ENCODE measurements around the gene ANO8. TPM values are rescaled to one million over a fixed set of nuclear protein-coding genes. Genes with fewer than 3 reads are reported as not detected.
A peak's percentile ranks its signal among the peaks of the same experiment; 100 is the strongest.

Gene ANO8
- total RNA-seq (10 to 100 TPM; 11.8 to 14.3 (median 12.9) TPM), polyA plus RNA-seq (10 to 100 TPM in 1 of 3 donors, 1 to 10 TPM in 2; 1.5 to 13.0 (median 4.3) TPM)
- long read RNA-seq, donor 1, result 0 reads
- long read RNA-seq, donor 2, result 0 reads

- no peak for TF ChIP-seq CTCF (IDR thresholded peaks at IDR 0.05)
- H3K27ac ChIP-seq, result peak within 1 kb of the TSS; percentile 47
- no peaks in the 10 kb centered on the region for H3K9me3 ChIP-seq
- H3K27me3 ChIP-seq (ENCODE audit: insufficient read depth in 3 of 3, low read length in 2 of 3), result no peaks in the 10 kb centered on the region
- intact Hi-C loops (cut with DNase I), result no loop called here
- peaks cover 24% of the 10 kb centered on the region for H3K4me1 ChIP-seq
- H3K4me3 ChIP-seq, result peak within 1 kb of the TSS; percentile 87
- ATAC-seq, result peak; percentile 75 to 79 (median 78)
- DNase-seq, result peak; percentile 98 to 99
- 2% methylated on average over 47 to 86 of the region's 86 CpGs for WGBS, 3 donors
- peaks cover 0 to 34% of the 10 kb centered on the region in 2 donors for H3K36me3 ChIP-seq (ENCODE audit: insufficient read depth in 1 of 2, low read depth in 1 of 2)
Measured at GRCh38 chr19:17334414-17335409, at the start of gene ANO8. Gene ANO8, minus strand, starts transcription at chr19:17334855. Its CDS starts 185 bp downstream, at chr19:17334670.

GRCh38 chr19:17380426-17381138, 45.9 kb upstream of the ANO8 start:
- Histone ChIP-seq H3K27me3 (ENCODE audit: insufficient read depth in 3 of 3, low read length in 2 of 3) (no peaks in the 10 kb centered on the region), H3K36me3 (ENCODE audit: insufficient read depth in 1 of 2, low read depth in 1 of 2) (no peaks in the 10 kb centered on the region), H3K27ac (no peak overlapping the region), H3K9me3 (no peaks in the 10 kb centered on the region), H3K4me1 (peaks cover 34% of the 10 kb centered on the region), H3K4me3 (no peak overlapping the region)
- 89 to 94% (median 94%) methylated on average over 5 of the region's 5 CpGs for WGBS, 3 donors
- TF ChIP-seq CTCF (IDR thresholded peaks at IDR 0.05), result no peak
- DNase-seq, result no peak
- no peak for ATAC-seq
- intact Hi-C loops (cut with DNase I), result no loop called here

- peak overlapping the region; percentile 30 for H3K27ac ChIP-seq
- TF ChIP-seq CTCF (IDR thresholded peaks at IDR 0.05), result no peak
- no peak overlapping the region for H3K4me3 ChIP-seq
- H3K4me1 ChIP-seq, result peaks cover 42% of the 10 kb centered on the region
- no peaks in the 10 kb centered on the region for H3K27me3 ChIP-seq (ENCODE audit: insufficient read depth in 3 of 3, low read length in 2 of 3)
- intact Hi-C loops (cut with DNase I), result no loop called here
- 41 to 54% (median 43%) methylated on average over 14 of the region's 14 CpGs for WGBS, 3 donors
- no peak for ATAC-seq
- DNase-seq, result no peak
- H3K9me3 ChIP-seq, result no peaks in the 10 kb centered on the region
- no peaks in the 10 kb centered on the region for H3K36me3 ChIP-seq (ENCODE audit: insufficient read depth in 1 of 2, low read depth in 1 of 2)
Measured at GRCh38 chr19:17379221-17379631, 44.6 kb upstream of the ANO8 start.

GRCh38 chr19:17378271-17378670, 43.6 kb upstream of the ANO8 start:
- peaks cover 47% of the 10 kb centered on the region for H3K4me1 ChIP-seq
- no peak for ATAC-seq
- no peak for DNase-seq
- H3K4me3 ChIP-seq, result no peak overlapping the region
- H3K27ac ChIP-seq, result no peak overlapping the region
- H3K27me3 ChIP-seq (ENCODE audit: insufficient read depth in 3 of 3, low read length in 2 of 3), result no peaks in the 10 kb centered on the region
- no peak for TF ChIP-seq CTCF (IDR thresholded peaks at IDR 0.05)
- intact Hi-C loops (cut with DNase I), result no loop called here
- WGBS, 3 donors, result 74 to 78% (median 77%) methylated on average over 13 of the region's 13 CpGs
- H3K36me3 ChIP-seq (ENCODE audit: insufficient read depth in 1 of 2, low read depth in 1 of 2), result no peaks in the 10 kb centered on the region
- H3K9me3 ChIP-seq, result no peaks in the 10 kb centered on the region

Data from psoas muscle (tissue), 8 donors.